Motor neuron (in vitro differentiated cells): ENCODE results near the gene CORO1C. TPM values are rescaled to one million over a fixed set of nuclear protein-coding genes. Genes with fewer than 3 reads are reported as not detected.

Experiments
- ATAC-seq, 8 experiments: fragments of 200-7000 bp; cut with Tn5 transposase; replicated peaks in 6 of 8; 2 replicates each; pipeline ENCODE4 v1.8.0; 2021; ENCODE audit warnings: mild to moderate bottlenecking in 8 of 8, moderate library complexity in 8 of 8
- H3K27ac ChIP-seq, 2 donors: fragments of 250-450 bp; sonication (Bioruptor Pico); 2 replicates each; pipeline ENCODE4 v1.9.0; 2021; ENCODE audit warnings: antibody characterized with exemption in 2 of 2, mild to moderate bottlenecking in 2 of 2, moderate library complexity in 1 of 2
- H3K4me1 ChIP-seq, 2 donors: fragments of 250-450 bp; sonication (Bioruptor Pico); replicated peaks in 1 of 2; 2 replicates each; pipeline ENCODE4 v1.6.1; 2021; ENCODE audit warnings: antibody characterized with exemption in 2 of 2, mild to moderate bottlenecking in 2 of 2, moderate library complexity in 1 of 2
- H3K4me3 ChIP-seq, 5 donors: fragments of 250-450 bp; sonication (Bioruptor Pico); 2 replicates each; pipeline ENCODE4 v1.9.0; 2021; ENCODE audit warnings: antibody characterized with exemption in 5 of 5, mild to moderate bottlenecking in 5 of 5, moderate library complexity in 4 of 5
- WGBS, 10 experiments: fragments of 450-650 bp; shearing (Covaris generic); methylation state at CpG; one replicate each; pipeline ENCODE4 v1.0.0; 2022; 5-methylcytosine and 5-hydroxymethylcytosine counted together
- in situ Hi-C, 9 experiments: fragments of 400-800 bp; cut with MboI; loops; one replicate each; pipeline ENCODE4 v1.15.0; 2021; ENCODE audit warnings: low sequenced_read_pairs in 9 of 9, low pct_unique_long_range_greater_than_20kb in 2 of 9; ENCODE audit not compliant: unreplicated experiment in 9 of 9
- total RNA-seq, 8 experiments: library from RNA; unstranded; fragments of 300-600 nt; gene quantifications; 2 replicates each; pipeline versions ENCODE4 v1.2.3 to v1.2.4, GENCODE V29; 2022

The CORO1C gene
- total RNA-seq, 8 experiments from 2014 or later, result 35.4 to 75.1 (median 50.2) TPM

- H3K4me1 ChIP-seq, result peaks cover 14 to 35% of the 10 kb centered on the region in 2 donors
- no peak overlapping the region for H3K27ac ChIP-seq
- H3K4me3 ChIP-seq, result no peak overlapping the region
- ATAC-seq, result peak in 5 of 8 experiments; percentile 9 to 47 (median 23)
- WGBS, 10 experiments, result 65 to 92% (median 76%) methylated on average over 2 to 4 of the region's 4 CpGs; no CpG with 5 or more reads in 2 of the 10 experiments
- in situ Hi-C loops, result no loop called here
Measured at GRCh38 chr12:108685469-108686260, 45.7 kb downstream of the CORO1C start.

DNA sequence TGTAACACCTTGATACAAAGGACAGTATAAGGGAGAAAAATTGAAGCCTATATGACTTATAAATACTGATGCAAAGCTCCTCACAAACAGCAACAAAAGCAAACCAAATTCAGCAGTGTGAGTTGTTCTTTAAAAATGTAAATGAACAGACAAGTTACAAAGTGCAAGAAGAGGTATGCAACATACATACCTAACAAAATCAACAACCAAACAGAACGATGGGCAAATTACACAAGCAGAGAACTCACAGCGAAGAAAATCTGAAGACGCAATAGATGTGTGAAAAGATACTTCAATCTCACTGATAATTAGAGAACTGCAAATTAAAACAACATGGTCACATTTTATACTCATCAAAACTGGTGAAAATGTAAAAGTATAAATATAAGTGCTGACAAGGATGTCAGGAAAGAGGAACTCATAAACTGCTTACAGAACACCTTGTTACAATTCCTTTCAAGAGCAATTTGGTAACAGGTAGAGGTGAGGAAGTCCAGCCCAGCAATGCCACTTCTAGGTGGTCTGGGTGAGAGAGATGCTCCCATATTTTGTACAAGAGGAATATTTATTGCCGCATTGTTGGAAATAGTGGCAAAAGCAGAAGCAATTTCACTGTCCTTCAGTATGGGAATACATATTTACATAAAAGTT is 47.3 kb downstream of the CORO1C start:
- in situ Hi-C loops, result no loop called here

DNA sequence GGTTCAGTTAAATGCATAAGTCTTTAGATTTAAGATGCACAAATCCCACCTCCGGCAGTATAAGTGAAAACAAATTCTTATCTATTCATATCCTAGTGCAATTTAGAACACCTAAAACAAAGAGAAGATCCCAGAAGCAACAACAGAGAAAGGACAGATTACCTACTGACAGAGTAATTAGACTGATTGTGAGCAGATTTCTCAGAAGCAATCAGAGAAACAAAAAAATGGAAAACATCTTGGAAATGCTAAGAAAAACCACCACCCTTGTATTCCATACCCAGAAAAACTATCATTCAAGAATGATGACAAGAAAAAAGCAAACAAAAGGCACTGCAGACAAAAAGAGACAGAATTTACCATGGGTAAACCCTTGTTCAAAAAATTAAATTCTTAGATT is 50.0 kb downstream of the CORO1C start:
- Histone ChIP-seq H3K27ac (no peak overlapping the region), H3K4me3 (no peak overlapping the region), H3K4me1 (peaks cover 0 to 18% of the 10 kb centered on the region in 2 donors)
- in situ Hi-C loops, result no loop called here
- WGBS, 10 experiments, result 80 to 100% (median 91%) methylated on average over 1 of the region's 1 CpG; no CpG with 5 or more reads in 2 of the 10 experiments
- ATAC-seq, result no peak

More for the DNA sequence above, 47.3 kb downstream of the CORO1C start:
- Histone ChIP-seq H3K27ac (no peak overlapping the region), H3K4me1 (peaks cover 0 to 19% of the 10 kb centered on the region in 2 donors), H3K4me3 (no peak overlapping the region)
- WGBS, 10 experiments, result 41 to 100% (median 90%) methylated on average over 2 to 4 of the region's 4 CpGs
- ATAC-seq, result no peak

DNA sequence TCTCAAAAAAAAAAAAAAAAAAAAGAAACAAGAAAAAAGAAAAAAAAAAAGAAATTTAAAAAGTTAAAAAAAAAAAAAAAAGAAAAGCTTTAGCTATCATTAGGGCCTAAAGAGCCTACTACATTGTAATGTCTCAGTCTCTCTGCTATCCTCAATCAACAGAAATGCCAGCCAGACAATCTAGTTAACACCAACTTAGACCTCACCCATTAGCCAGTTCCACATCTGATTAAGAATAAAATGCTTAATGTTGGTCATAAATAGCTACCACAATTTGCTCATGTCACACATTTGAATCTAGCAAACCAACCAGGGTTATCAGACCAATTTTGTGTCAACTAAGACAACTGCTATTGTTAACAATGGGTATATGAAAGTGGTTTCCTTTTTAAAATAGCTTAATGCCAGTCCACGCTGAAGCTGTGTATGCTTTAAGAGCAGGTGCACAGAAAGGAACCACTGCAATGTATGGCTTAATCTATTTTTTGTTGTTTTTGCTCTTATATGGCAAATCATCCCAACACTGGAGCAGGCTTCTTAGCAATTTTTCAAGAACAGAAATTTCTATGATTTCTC is 52.1 kb downstream of the CORO1C start:
- no peaks in the 10 kb centered on the region for H3K4me1 ChIP-seq
- in situ Hi-C loops, result no loop called here
- ATAC-seq, result no peak
- H3K27ac ChIP-seq, result no peak overlapping the region
- WGBS, 10 experiments, result 80 to 100% (median 100%) methylated on average over 1 of the region's 1 CpG; no CpG with 5 or more reads in 4 of the 10 experiments
- no peak overlapping the region for H3K4me3 ChIP-seq

DNA sequence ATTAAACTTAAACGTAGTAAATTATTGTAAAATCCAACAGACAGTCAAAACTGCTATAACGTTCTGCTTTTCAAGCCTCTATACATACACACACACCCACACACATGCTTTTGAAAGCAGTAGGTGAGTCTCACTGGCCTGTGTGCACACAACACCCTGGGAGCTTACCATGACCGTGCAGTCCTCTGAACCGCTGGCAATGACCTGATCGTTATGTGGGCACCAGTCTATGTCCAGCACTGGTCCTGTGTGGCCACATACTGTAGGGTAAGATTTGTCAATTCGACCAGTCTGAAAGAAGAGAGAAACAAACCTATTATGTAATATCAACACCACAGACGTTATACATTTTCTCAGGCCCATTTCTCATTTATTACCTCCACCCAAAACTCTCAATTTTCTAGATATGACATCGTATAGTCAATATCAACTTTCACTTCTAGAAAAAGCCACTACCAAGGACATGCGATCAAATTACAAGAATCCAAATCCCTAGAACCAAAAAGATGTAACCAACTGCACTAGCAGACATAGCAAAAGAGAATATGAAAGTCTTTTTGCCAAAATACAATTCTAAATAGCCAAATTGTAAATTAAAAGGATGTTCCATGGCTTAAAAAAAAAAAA is 53.1 kb downstream of the CORO1C start:
- in situ Hi-C loops, result no loop called here
- no peaks in the 10 kb centered on the region for H3K4me1 ChIP-seq
- H3K4me3 ChIP-seq, result no peak overlapping the region
- WGBS, 10 experiments, result 92 to 100% (median 94%) methylated on average over 3 to 8 of the region's 9 CpGs
- H3K27ac ChIP-seq, result no peak overlapping the region
- ATAC-seq, result no peak

DNA sequence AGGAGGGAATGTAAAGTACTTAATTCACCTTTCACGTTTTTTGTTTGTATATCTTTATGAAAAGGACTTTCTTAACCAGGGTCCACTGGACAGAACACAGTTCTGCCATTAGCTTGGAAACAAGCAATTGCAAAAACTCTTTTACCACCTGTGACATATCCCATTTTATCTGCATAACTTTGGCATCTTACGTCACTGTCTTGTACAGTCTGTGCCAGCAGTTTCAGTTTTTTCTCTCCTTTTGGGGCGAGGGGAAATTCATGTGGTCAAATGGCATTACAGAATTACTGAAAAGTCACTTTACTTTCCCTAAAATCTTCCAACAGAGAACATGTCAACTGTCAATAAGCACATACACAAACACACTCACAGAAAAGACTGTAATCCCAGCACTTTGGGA is 53.9 kb downstream of the CORO1C start:
- no peak for ATAC-seq
- H3K27ac ChIP-seq, result no peak overlapping the region
- H3K4me3 ChIP-seq, result no peak overlapping the region
- 80 to 100% (median 96%) methylated on average over 2 to 3 of the region's 3 CpGs; no CpG with 5 or more reads in 1 of the 10 experiments for WGBS, 10 experiments
- in situ Hi-C loops, result no loop called here
- no peaks in the 10 kb centered on the region for H3K4me1 ChIP-seq

DNA sequence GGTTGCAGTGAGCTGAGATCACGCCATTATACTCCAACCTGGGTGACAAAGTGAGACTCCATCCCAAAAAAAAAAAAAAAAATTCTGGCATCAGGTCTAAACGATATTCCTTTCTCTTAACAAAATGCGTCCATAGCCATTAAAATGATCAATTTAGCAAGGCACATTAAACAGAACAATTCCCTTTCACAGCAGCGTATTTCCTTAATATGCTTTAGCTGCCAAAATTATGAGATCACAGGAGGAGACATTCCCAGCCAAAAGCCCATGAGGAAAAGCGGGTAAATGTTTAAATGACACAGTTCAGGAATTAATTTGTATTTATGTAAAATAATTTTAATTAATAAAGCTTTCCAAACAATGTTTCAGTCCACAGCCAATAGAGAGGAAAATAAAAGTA is 54.6 kb downstream of the CORO1C start:
- H3K4me1 ChIP-seq, result no peaks in the 10 kb centered on the region
- H3K27ac ChIP-seq, result no peak overlapping the region
- WGBS, 10 experiments, result 59 to 100% (median 96%) methylated on average over 1 to 4 of the region's 5 CpGs
- no peak overlapping the region for H3K4me3 ChIP-seq
- no peak for ATAC-seq
- in situ Hi-C loops, result no loop called here

- Histone ChIP-seq H3K4me1 (no peaks in the 10 kb centered on the region), H3K4me3 (no peak overlapping the region), H3K27ac (no peak overlapping the region)
- WGBS, 10 experiments, result 67 to 100% (median 90%) methylated on average over 1 to 4 of the region's 4 CpGs
- in situ Hi-C loops, result no loop called here
- ATAC-seq, result no peak
Measured at GRCh38 chr12:108675792-108676191, 55.5 kb downstream of the CORO1C start.

GRCh38 chr12:108672054-108672453 is 59.3 kb downstream of the CORO1C start:
- H3K4me1 ChIP-seq, result no peaks in the 10 kb centered on the region
- 0 to 100% (median 72%) methylated on average over 1 to 3 of the region's 3 CpGs; no CpG with 5 or more reads in 1 of the 10 experiments for WGBS, 10 experiments
- H3K27ac ChIP-seq, result no peak overlapping the region
- ATAC-seq, result no peak
- in situ Hi-C loops, result loop anchor here in 5 of 9 experiments (25.0 kb wide), 3 partner anchors 115 to 415 kb away; partner anchors contain the start of genes ALKBH2 (in 1 of the 5) and UNG (in 1 of the 5)
- H3K4me3 ChIP-seq, result no peak overlapping the region

- ATAC-seq, result no peak
- in situ Hi-C loops, result loop anchor here in 5 of 9 experiments (25.0 kb wide), 3 partner anchors 116 to 416 kb away; partner anchors contain the start of genes ALKBH2 (in 1 of the 5) and UNG (in 1 of the 5)
- 66 to 100% (median 85%) methylated on average over 1 to 3 of the region's 3 CpGs for WGBS, 10 experiments
- Histone ChIP-seq H3K4me3 (no peak overlapping the region), H3K27ac (no peak overlapping the region), H3K4me1 (no peaks in the 10 kb centered on the region)
Measured at GRCh38 chr12:108671110-108671509, 60.2 kb downstream of the CORO1C start.

GRCh38 chr12:108670066-108670631 is 61.2 kb downstream of the CORO1C start:
- in situ Hi-C loops, result loop anchor here in 5 of 9 experiments (25.0 kb wide), 3 partner anchors 117 to 417 kb away; partner anchors contain the start of genes ALKBH2 (in 1 of the 5) and UNG (in 1 of the 5)
- Histone ChIP-seq H3K4me1 (peaks cover 0 to under 1% of the 10 kb centered on the region in 2 donors), H3K27ac (no peak overlapping the region), H3K4me3 (no peak overlapping the region)
- ATAC-seq, result no peak
- 63 to 100% (median 89%) methylated on average over 1 to 7 of the region's 7 CpGs for WGBS, 10 experiments

DNA sequence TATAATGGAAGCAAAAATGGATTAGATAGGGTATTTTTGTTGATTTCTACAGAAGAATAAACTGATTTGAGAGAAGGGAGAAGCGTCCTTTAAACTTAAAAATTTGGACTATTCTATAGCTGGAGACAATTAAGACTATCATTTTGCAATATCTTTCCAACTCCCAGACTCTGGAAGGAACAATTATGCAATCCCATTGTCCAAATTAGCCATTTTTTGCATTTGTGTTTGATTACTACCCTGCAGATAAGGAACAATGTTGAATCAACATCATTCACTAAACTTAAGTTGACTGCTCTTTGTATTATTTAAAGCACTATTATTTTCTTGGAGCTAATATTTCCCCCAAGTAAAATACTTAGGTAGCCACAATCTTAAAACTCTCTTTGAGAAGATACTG is 62.8 kb downstream of the CORO1C start:
- Histone ChIP-seq H3K27ac (no peak overlapping the region), H3K4me3 (no peak overlapping the region), H3K4me1 (peaks cover 0 to 6% of the 10 kb centered on the region in 2 donors)
- 0 to 100% (median 92%) methylated on average over 1 of the region's 1 CpG; no CpG with 5 or more reads in 1 of the 10 experiments for WGBS, 10 experiments
- ATAC-seq, result no peak
- in situ Hi-C loops, result loop anchor here (10.0 to 25.0 kb wide), 4 partner anchors 119 to 419 kb away; partner anchors contain the start of genes ALKBH2 (in 1 of the 9) and UNG (in 1 of the 9)
